ENCODE results near the gene TOX3.

- no peak for TF ChIP-seq USF1 (IDR thresholded peaks at IDR 0.05)
- TF ChIP-seq TAF1 (IDR thresholded peaks at IDR 0.05; ENCODE audit: low read depth), result no peak
- TF ChIP-seq EP300 (IDR thresholded peaks at IDR 0.05; ENCODE audit: borderline replicate concordance), result no peak
- no peak for TF ChIP-seq CREB1 (IDR thresholded peaks at IDR 0.05; ENCODE audit: low read depth)
- no peak for TF ChIP-seq YY1 (IDR thresholded peaks at IDR 0.05; ENCODE audit: low read depth)
- no peak for TF ChIP-seq RAD21 (IDR thresholded peaks at IDR 0.05; ENCODE audit: low read depth)
- TF ChIP-seq CEBPB (IDR thresholded peaks at IDR 0.05), result no peak
- TF ChIP-seq TEAD4 (IDR thresholded peaks at IDR 0.05), result no peak
- TF ChIP-seq REST (IDR thresholded peaks at IDR 0.05; ENCODE audit: low read depth), result no peak
- TF ChIP-seq ZBTB7A (IDR thresholded peaks at IDR 0.05; ENCODE audit: low read depth), result no peak
- no peak for TF ChIP-seq MAX (IDR thresholded peaks at IDR 0.05)
- no peak for TF ChIP-seq TCF12 (IDR thresholded peaks at IDR 0.05; ENCODE audit: low read depth)
Measured at GRCh38 chr16:52552643-52553042, 5.7 kb upstream of the TOX3 start.

All from Ishikawa (cell line).